Measurements from ENCODE around the gene TNS1.

TNS1 gene

GRCh38 chr2:217790681-217791392 is 212.0 kb downstream of the TNS1 start:
- H3K36me3 ChIP-seq, result no peaks in the 10 kb centered on the region
- peaks cover 7% of the 10 kb centered on the region for H3K27me3 ChIP-seq
- H3K9me3 ChIP-seq, result no peaks in the 10 kb centered on the region
- no peak overlapping the region for H3K27ac ChIP-seq
- TF ChIP-seq, protein P1, sequence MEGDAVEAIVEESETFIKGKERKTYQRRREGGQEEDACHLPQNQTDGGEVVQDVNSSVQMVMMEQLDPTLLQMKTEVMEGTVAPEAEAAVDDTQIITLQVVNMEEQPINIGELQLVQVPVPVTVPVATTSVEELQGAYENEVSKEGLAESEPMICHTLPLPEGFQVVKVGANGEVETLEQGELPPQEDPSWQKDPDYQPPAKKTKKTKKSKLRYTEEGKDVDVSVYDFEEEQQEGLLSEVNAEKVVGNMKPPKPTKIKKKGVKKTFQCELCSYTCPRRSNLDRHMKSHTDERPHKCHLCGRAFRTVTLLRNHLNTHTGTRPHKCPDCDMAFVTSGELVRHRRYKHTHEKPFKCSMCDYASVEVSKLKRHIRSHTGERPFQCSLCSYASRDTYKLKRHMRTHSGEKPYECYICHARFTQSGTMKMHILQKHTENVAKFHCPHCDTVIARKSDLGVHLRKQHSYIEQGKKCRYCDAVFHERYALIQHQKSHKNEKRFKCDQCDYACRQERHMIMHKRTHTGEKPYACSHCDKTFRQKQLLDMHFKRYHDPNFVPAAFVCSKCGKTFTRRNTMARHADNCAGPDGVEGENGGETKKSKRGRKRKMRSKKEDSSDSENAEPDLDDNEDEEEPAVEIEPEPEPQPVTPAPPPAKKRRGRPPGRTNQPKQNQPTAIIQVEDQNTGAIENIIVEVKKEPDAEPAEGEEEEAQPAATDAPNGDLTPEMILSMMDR (IDR thresholded peaks at IDR 0.05), result no peak
- H3K4me1 ChIP-seq (ENCODE audit: control insufficient read depth in 1 of 2, insufficient read depth in 1 of 2, low read depth in 1 of 2, low read length in 1 of 2), result peaks cover 10 to 11% of the 10 kb centered on the region in 2 experiments
- H3K4me3 ChIP-seq (ENCODE audit: low read depth in 1 of 2, low read length in 1 of 2), result no peak overlapping the region

DNA sequence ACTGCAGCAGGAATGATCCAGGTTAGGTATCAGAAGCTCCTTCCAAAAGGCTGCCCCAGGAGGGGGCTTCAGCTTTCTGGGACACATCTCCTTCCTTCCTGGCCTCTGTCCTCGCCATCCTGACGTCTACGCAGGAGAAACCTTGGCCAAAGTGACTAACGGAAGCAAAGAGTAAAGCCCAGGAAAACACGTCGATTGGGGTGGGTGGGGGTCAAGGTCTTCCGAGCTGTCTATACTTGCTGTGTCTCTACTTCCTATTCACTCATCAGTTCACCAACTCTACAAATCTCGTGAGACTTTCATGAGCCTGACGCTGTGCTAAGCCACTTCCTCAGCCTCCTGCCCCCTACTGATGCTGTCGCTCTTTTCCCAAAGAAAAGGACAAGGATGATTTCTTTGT is 212.6 kb downstream of the TNS1 start:
- Histone ChIP-seq H3K27me3 (peaks cover 7% of the 10 kb centered on the region), H3K4me1 (ENCODE audit: control insufficient read depth in 1 of 2, insufficient read depth in 1 of 2, low read depth in 1 of 2, low read length in 1 of 2) (peaks cover 10 to 16% of the 10 kb centered on the region in 2 experiments), H3K4me3 (ENCODE audit: low read depth in 1 of 2, low read length in 1 of 2) (peak overlapping the region in 1 of 2 experiments; percentile 18), H3K36me3 (no peaks in the 10 kb centered on the region), H3K27ac (no peak overlapping the region), H3K9me3 (no peaks in the 10 kb centered on the region)
- TF ChIP-seq, protein P1 (IDR thresholded peaks at IDR 0.05), result no peak

DNA sequence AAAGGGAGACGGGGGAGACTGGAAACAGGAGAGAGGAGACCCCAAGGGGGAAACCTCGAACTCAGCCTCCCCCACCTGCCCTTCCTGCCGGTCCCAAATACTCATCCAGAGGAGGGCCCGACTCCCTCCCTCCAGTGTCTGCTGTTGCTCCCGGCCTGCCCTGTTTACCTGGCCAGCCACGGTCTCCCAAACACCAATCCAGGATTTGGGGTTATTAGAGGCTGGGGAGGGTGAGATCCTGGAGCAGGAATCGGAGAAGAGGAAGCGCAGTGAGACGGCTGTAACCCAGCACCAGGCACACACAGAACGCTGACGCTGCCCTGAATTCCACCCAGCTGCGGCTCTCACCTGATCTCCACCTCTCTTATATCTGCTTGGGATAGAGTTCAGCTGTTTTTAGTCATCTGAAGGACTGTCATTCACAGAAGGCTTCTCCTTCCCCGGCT is 213.0 kb downstream of the TNS1 start:
- Histone ChIP-seq H3K36me3 (no peaks in the 10 kb centered on the region), H3K9me3 (no peaks in the 10 kb centered on the region), H3K27ac (no peak overlapping the region), H3K4me3 (ENCODE audit: low read depth in 1 of 2, low read length in 1 of 2) (peak overlapping the region; percentile 12 to 28), H3K4me1 (ENCODE audit: control insufficient read depth in 1 of 2, insufficient read depth in 1 of 2, low read depth in 1 of 2, low read length in 1 of 2) (peaks cover 10 to 16% of the 10 kb centered on the region in 2 experiments), H3K27me3 (peaks cover 7% of the 10 kb centered on the region)
- TF ChIP-seq, protein P1 (IDR thresholded peaks at IDR 0.05), result no peak

GRCh38 chr2:217789003-217789735 is 213.6 kb downstream of the TNS1 start:
- H3K4me1 ChIP-seq (ENCODE audit: control insufficient read depth in 1 of 2, insufficient read depth in 1 of 2, low read depth in 1 of 2, low read length in 1 of 2), result peaks cover 10 to 16% of the 10 kb centered on the region in 2 experiments
- no peaks in the 10 kb centered on the region for H3K9me3 ChIP-seq
- H3K36me3 ChIP-seq, result no peaks in the 10 kb centered on the region
- peak overlapping the region; percentile 12 to 28 for H3K4me3 ChIP-seq (ENCODE audit: low read depth in 1 of 2, low read length in 1 of 2)
- TF ChIP-seq, protein P1 (IDR thresholded peaks at IDR 0.05), result peak; percentile 87
- H3K27ac ChIP-seq, result no peak overlapping the region
- H3K27me3 ChIP-seq, result peaks cover 7% of the 10 kb centered on the region

DNA sequence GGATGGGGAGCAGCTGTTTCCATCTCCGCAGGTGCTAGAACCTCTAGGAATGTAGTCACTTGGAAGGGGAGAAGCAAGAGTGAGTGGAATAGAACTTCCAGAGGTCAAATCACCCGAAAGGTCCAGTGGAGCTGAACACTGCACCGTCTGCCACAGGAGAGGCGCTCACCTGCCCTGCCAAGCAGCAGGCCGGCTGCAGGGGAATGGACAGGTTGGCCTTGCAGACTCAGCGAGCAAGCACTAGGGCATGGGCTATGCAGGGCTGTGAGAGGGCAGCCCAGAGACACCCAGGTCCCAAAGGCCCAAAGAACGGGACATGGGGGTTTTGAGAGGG is 214.2 kb downstream of the TNS1 start:
- H3K4me1 ChIP-seq (ENCODE audit: control insufficient read depth in 1 of 2, insufficient read depth in 1 of 2, low read depth in 1 of 2, low read length in 1 of 2), result peaks cover 10 to 16% of the 10 kb centered on the region in 2 experiments
- TF ChIP-seq, protein P1 (IDR thresholded peaks at IDR 0.05), result no peak
- no peak overlapping the region for H3K4me3 ChIP-seq (ENCODE audit: low read depth in 1 of 2, low read length in 1 of 2)
- no peaks in the 10 kb centered on the region for H3K9me3 ChIP-seq
- H3K36me3 ChIP-seq, result no peaks in the 10 kb centered on the region
- no peak overlapping the region for H3K27ac ChIP-seq
- peaks cover 7% of the 10 kb centered on the region for H3K27me3 ChIP-seq

All from neutrophil (primary cell).